Upper lobe of right lung (tissue), 1 donor: ENCODE measurements around the gene SNTA1. TPM values are rescaled to one million over a fixed set of nuclear protein-coding genes. Genes with fewer than 3 reads are reported as not detected.
"Not testable (repeated sequence)": the region's sequence is repeated elsewhere in the genome, so short reads cannot be mapped to it uniquely, and the experiment has no call there.

ENCODE experiments used
- ATAC-seq: fragments of 200-7000 bp; cut with Tn5 transposase; one replicate; pipeline ENCODE4 v1.9.1; 2020; ENCODE audit warnings: mild to moderate bottlenecking, moderate library complexity
- DNase-seq: peaks from one replicate; pipeline ENCODE4 v3.0.0-alpha.2; 2020
- H3K27ac ChIP-seq: fragments of 200-600 bp; one replicate; pipeline ENCODE4 v1.8.0; 2022
- H3K27me3 ChIP-seq: fragments of 200-600 bp; one replicate; pipeline ENCODE4 v1.8.0; 2022; ENCODE audit warnings: mild to moderate bottlenecking
- H3K36me3 ChIP-seq: fragments of 200-600 bp; one replicate; pipeline ENCODE4 v1.8.0; 2022
- H3K4me1 ChIP-seq: fragments of 200-600 bp; one replicate; pipeline ENCODE4 v1.8.0; 2022
- H3K4me3 ChIP-seq: fragments of 200-600 bp; one replicate; pipeline ENCODE4 v1.8.0; 2022; ENCODE audit warnings: mild to moderate bottlenecking
- H3K9me3 ChIP-seq: fragments of 200-600 bp; one replicate; pipeline ENCODE4 v1.8.0; 2022
- intact Hi-C: fragments of 100-400 bp; cut with DNase I; formaldehyde crosslinking; loops from one replicate; pipeline ENCODE4 v1.11.0; 2022
- total RNA-seq: library from RNA; stranded (reverse); fragmentation: NEBNext Ultra II Directional; extraction: Animal tissue kit (Norgen Biotek cat#: 25700); gene quantifications from one replicate; pipeline ENCODE4 v1.2.1, GENCODE V29; 2021
- TF ChIP-seq, protein P1 (sequence below): fragments of 200-600 bp; IDR thresholded peaks from one replicate; pipeline ENCODE4 v1.8.0; 2022; ENCODE audit warnings: antibody characterized with exemption
- donor health status: DM: no; HTN: yes; CAD: no; lungs with severe emphysema.

SNTA1 gene
- total RNA-seq, 1 donor from 2014 or later = 8.6 TPM

GRCh38 chr20:33470457-33470856 lies 26.9 kb upstream of the SNTA1 start:
- ATAC-seq = no peak
- DNase-seq = no peak
- H3K27ac ChIP-seq = no peak overlapping the region
- no peaks in the 10 kb centered on the region for H3K4me1 ChIP-seq
- intact Hi-C loops = no loop called here
- H3K36me3 ChIP-seq = no peaks in the 10 kb centered on the region
- H3K4me3 ChIP-seq = no peak overlapping the region
- H3K27me3 ChIP-seq = no peaks in the 10 kb centered on the region
- TF ChIP-seq, protein P1, sequence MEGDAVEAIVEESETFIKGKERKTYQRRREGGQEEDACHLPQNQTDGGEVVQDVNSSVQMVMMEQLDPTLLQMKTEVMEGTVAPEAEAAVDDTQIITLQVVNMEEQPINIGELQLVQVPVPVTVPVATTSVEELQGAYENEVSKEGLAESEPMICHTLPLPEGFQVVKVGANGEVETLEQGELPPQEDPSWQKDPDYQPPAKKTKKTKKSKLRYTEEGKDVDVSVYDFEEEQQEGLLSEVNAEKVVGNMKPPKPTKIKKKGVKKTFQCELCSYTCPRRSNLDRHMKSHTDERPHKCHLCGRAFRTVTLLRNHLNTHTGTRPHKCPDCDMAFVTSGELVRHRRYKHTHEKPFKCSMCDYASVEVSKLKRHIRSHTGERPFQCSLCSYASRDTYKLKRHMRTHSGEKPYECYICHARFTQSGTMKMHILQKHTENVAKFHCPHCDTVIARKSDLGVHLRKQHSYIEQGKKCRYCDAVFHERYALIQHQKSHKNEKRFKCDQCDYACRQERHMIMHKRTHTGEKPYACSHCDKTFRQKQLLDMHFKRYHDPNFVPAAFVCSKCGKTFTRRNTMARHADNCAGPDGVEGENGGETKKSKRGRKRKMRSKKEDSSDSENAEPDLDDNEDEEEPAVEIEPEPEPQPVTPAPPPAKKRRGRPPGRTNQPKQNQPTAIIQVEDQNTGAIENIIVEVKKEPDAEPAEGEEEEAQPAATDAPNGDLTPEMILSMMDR = no peak
- no peaks in the 10 kb centered on the region for H3K9me3 ChIP-seq

- TF ChIP-seq, protein P1 = no peak
- no peak overlapping the region for H3K4me3 ChIP-seq
- no peaks in the 10 kb centered on the region for H3K36me3 ChIP-seq
- no peak for DNase-seq
- H3K27ac ChIP-seq = no peak overlapping the region
- ATAC-seq = no peak
- no peaks in the 10 kb centered on the region for H3K27me3 ChIP-seq
- H3K9me3 ChIP-seq = no peaks in the 10 kb centered on the region
- no peaks in the 10 kb centered on the region for H3K4me1 ChIP-seq
- intact Hi-C loops = no loop called here
These were observed 22.7 kb upstream of the SNTA1 start for GRCh38 chr20:33466303-33466646.

DNA sequence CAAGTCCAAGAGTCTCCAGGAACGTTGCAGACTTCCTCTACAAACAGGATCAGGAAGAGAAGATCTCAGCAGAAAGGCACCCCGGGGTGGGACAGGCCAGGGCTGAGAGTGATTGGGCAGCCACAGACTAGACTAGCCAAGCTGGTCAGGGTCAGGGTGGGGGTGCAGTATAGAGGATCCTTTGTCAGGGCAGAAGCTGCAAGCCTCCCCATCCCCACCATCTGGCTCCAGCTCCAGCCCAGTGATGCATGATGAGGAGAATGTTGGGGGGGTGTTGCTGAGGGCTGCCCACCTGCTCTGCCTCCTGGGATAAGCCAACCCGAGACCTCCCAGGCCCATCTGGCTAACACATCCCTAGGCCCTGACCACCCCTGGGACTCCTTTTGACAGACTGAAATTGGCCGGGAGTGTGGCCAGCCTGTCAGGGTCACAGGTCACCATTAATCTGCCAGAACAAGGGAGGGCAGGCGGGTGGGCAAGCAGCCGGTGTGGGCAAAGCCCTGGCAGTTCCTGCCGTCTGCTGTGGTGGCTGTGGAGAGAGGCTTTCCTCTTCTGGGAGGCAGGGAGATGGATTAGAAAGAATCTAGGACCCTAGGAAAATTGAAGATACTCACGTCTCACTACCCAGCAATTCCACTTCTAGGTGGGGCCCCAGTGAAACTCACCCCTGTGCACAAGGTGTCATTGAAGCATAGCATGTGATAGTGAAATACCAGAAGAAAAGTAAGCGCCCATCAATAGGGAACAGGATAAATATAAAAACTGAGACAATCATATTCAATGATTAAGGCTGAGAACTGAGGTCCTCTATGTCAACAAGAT lies 22.1 kb upstream of the SNTA1 start:
- Histone ChIP-seq H3K27ac (no peak overlapping the region), H3K36me3 (no peaks in the 10 kb centered on the region), H3K27me3 (no peaks in the 10 kb centered on the region), H3K4me1 (no peaks in the 10 kb centered on the region), H3K9me3 (no peaks in the 10 kb centered on the region), H3K4me3 (no peak overlapping the region)
- DNase-seq = no peak
- TF ChIP-seq, protein P1 = no peak
- no peak for ATAC-seq
- intact Hi-C loops = no loop called here

DNA sequence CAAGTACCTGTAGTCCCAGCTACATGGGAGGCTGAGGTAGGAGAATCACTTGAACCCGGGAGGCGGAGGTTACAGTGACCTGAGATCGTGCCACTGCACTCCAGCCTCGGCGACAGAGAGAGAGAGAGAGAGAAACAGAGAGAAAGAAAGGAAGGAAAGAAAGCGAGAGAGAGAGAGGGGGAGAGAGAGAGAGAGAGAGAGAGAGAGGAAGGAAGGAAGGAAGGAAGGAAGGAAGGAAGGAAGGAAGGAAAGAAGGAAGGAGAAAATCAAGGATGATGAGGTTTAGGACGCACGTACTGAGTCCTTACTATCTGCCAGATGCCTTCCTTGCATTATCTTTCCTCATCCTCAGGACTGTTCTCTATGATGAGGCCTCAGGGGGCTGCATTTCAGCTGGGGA lies 21.2 kb upstream of the SNTA1 start:
- ATAC-seq, H3K36me3 ChIP-seq, H3K9me3 ChIP-seq, H3K27me3 ChIP-seq, H3K4me3 ChIP-seq, H3K27ac ChIP-seq, DNase-seq, intact Hi-C loops, H3K4me1 ChIP-seq: not testable (repeated sequence)

DNA sequence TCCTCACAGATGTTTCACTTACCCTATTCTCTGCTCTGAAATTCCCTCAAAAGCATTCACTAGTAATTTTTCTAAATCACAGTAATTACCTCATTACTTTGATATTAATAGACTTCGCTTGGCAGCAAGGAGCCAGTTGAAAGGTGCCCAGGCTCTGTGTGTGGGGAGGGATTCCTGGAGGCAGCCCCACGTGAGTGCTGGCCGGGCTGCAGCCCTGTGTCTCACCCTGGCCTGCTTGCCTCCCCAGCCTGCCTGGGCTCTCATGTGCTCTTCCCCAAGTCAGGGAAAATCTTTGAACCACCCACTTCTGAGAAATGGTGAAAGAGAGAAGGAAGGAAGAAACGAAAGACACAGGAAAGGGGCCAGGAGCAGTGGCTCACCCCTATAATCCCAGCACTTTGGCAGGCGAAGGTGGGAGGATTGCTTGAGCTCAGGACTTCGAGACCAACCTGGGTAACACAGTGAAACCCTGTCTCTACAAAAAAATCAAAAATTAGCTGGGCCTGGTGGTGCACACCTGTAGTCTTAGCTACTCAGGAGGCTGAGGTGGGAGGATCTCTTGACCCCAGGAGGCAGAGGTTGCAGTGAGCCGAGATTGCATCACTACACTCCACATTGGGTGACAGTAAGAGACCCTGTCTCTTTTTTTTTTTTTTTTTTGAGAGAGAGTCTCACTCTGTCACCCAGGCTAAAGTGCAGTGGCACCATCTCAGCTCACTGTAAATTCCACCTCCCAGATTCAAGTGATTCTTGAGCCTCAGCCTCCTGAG lies 20.0 kb upstream of the SNTA1 start:
- no peak for ATAC-seq
- H3K4me3 ChIP-seq = no peak overlapping the region
- no peaks in the 10 kb centered on the region for H3K27me3 ChIP-seq
- TF ChIP-seq, protein P1 = no peak
- no peaks in the 10 kb centered on the region for H3K9me3 ChIP-seq
- no peaks in the 10 kb centered on the region for H3K4me1 ChIP-seq
- intact Hi-C loops = no loop called here
- DNase-seq = no peak
- H3K36me3 ChIP-seq = no peaks in the 10 kb centered on the region
- no peak overlapping the region for H3K27ac ChIP-seq

- no peak for ATAC-seq
- H3K9me3 ChIP-seq = no peaks in the 10 kb centered on the region
- H3K27me3 ChIP-seq = no peaks in the 10 kb centered on the region
- H3K4me3 ChIP-seq = no peak overlapping the region
- no peak for DNase-seq
- no peaks in the 10 kb centered on the region for H3K36me3 ChIP-seq
- TF ChIP-seq, protein P1 = no peak
- H3K27ac ChIP-seq = no peak overlapping the region
- H3K4me1 ChIP-seq = no peaks in the 10 kb centered on the region
- intact Hi-C loops = no loop called here
These were observed 17.1 kb upstream of the SNTA1 start for GRCh38 chr20:33460711-33461110.
